GM18868 (cell line): ENCODE measurements around the gene TRIM56.
"Not testable (repeated sequence)": the region's sequence is repeated elsewhere in the genome, so short reads cannot be mapped to it uniquely, and the experiment has no call there.

Experiments used
- ATAC-seq: cut with Tn5 transposase; IDR thresholded peaks from one replicate; pipeline ENCODE4 v1.9.1; 2021; ENCODE audit warnings: mild to moderate bottlenecking, moderate library complexity; ENCODE audit not compliant: unreplicated experiment

The TRIM56 gene

DNA sequence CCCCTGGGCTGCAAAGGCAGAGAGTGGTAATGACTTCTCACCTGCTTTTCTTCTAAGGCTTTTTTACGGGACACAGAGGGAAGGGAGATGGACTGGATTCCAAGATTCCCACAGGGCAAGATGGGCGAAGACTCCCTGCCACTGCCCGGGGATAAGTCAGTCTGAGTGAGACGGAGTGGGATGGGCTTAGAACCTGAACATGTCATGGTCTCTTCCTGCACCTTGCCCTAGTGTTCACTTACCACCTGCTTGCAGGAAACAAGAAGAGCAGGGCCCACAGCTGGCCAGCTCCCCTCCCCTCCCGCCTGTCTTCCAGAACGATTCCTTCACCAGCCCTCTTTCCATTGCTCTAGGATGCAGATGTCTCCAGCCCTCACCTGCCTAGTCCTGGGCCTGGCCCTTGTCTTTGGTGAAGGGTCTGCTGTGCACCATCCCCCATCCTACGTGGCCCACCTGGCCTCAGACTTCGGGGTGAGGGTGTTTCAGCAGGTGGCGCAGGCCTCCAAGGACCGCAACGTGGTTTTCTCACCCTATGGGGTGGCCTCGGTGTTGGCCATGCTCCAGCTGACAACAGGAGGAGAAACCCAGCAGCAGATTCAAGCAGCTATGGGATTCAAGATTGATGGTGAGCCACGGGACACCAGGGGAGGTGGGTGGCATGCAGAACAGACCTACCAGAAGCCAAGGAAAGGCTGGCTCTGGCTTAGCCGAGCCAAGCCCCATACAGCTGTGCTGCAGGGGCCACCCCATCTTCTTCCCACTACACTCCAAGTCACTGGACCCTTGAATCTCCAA is 43.0 kb downstream of the TRIM56 start:
- ATAC-seq: no peak

DNA sequence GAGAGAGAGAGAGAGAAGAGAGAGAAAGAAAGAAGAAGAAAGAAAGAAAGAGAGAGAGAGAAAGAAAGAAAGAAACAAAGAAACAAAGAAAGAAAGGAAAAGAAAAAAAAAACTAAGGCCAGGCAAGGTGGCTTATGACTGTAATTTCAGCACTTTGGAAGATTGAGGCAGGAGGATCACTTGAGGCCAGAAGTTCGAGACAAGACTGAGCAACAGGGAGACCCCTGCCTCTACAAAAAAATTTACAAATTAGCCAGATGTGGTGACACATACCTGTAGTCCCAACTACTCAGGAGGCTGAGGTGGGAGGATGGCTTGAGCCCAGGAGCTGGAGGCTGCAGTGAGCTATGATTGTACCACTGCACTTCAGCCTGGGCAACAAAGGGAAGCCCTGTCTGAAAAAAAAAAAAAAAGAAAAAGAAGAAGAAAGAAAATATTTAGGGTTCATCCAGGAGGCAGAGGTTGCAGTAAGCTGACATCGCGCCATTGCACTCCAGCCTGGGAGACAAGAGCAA is 44.4 kb downstream of the TRIM56 start:
- no peak for ATAC-seq

- not testable (repeated sequence) for ATAC-seq
These were observed 47.6 kb downstream of the TRIM56 start for GRCh38 chr7:101132626-101133600.

DNA sequence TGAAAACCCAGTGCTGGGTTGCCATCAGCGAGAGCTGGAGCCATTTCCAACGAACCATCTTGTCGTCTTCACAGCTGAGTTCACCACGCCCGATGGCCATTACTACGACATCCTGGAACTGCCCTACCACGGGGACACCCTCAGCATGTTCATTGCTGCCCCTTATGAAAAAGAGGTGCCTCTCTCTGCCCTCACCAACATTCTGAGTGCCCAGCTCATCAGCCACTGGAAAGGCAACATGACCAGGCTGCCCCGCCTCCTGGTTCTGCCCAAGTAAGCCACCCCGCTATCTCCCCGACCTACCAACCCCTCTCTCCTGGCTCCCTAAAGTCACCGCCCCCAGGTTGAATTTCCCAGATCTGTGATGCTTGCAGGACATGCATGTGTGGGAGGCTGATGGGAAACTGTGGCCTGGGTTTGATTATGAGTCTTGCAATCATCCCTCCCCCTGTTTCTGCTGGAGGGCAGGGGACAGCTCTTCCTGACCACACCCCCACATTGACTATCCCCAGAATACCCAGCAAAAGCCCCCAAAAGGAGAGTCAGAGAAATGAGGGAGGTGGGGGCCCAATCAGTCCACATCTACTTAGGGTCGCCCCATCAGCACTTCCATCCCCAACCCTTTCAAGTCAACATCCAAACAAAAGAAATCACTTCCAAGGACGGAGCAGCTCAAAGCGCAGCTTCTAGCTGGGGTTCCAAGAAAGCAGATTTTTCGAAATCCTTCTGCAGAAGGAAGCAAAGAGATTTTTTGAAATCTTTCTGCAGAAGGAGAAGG is 48.5 kb downstream of the TRIM56 start:
- ATAC-seq: no peak

DNA sequence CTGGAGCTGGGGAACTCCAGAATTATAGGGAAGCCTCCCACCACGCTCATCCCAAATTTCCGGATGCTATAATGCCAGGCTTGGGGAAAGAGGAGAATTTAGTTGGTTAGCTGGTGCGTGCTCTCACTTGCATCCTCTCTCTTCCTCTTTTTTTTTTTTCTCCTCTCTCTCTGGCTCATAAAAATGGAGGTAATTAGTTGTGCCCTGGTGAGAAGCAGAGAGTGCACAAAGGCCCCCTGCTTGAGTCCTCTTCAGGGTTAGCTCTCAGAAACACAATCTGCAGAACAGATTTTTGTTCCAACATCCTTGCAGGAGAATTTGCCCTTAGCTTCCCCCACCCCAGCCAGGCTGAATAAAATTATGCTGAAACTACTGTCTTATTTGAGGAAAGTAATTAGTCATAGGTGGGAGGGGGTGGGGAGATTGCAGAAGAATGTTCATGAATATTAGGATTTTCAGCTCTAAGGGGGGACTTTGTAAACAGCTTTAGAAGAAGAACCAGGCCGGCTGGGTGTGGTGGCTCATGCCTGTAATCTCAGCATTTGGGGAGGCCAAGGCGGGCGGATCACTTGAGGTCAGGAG is 49.2 kb downstream of the TRIM56 start:
- no peak for ATAC-seq

GRCh38 chr7:101137651-101138212 is 52.5 kb downstream of the TRIM56 start:
- no peak for ATAC-seq

DNA sequence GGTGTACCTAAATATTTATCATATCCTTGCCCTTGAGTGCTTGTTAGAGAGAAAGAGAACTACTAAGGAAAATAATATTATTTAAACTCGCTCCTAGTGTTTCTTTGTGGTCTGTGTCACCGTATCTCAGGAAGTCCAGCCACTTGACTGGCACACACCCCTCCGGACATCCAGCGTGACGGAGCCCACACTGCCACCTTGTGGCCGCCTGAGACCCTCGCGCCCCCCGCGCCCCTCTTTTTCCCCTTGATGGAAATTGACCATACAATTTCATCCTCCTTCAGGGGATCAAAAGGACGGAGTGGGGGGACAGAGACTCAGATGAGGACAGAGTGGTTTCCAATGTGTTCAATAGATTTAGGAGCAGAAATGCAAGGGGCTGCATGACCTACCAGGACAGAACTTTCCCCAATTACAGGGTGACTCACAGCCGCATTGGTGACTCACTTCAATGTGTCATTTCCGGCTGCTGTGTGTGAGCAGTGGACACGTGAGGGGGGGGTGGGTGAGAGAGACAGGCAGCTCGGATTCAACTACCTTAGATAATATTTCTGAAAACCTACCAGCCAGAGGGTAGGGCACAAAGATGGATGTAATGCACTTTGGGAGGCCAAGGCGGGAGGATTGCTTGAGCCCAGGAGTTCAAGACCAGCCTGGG is 53.1 kb downstream of the TRIM56 start:
- peak; percentile 75 for ATAC-seq

- ATAC-seq: no peak
These were observed 55.0 kb downstream of the TRIM56 start for GRCh38 chr7:101140339-101140699.

- ATAC-seq: no peak
These were observed 55.6 kb downstream of the TRIM56 start for GRCh38 chr7:101140746-101141382.
